ENCODE data around the gene CRAT. TPM values are rescaled to one million over a fixed set of nuclear protein-coding genes. Genes with fewer than 3 reads are reported as not detected.

Gene CRAT
- total RNA-seq, 2 experiments from 2014 or later, result 1.8 to 6.5 TPM

DNA sequence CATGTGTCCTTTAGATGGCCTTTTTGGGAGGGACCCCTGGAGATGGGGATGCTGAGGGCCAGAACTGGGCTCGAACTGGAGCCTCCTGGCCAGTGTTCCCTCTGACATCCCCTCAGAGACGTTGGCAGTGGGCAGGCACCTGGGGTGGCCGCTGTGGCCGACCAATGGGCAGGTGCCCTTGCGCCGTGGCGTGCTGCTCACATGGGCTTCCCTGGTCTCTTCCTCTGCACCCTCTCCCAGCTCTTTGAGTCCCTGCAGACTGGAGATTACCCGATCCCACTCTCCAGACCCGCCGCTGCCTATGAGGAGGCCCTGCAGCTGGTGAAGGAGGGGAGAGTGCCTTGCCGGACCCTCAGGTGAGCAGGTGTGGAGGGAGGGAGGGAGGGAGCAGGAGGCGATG, 49.6 kb downstream of the CRAT start:
- no peak for TF ChIP-seq EZH2phosphoT487 (IDR thresholded peaks at IDR 0.05; ENCODE audit: borderline replicate concordance, low read depth, low read length)

DNA sequence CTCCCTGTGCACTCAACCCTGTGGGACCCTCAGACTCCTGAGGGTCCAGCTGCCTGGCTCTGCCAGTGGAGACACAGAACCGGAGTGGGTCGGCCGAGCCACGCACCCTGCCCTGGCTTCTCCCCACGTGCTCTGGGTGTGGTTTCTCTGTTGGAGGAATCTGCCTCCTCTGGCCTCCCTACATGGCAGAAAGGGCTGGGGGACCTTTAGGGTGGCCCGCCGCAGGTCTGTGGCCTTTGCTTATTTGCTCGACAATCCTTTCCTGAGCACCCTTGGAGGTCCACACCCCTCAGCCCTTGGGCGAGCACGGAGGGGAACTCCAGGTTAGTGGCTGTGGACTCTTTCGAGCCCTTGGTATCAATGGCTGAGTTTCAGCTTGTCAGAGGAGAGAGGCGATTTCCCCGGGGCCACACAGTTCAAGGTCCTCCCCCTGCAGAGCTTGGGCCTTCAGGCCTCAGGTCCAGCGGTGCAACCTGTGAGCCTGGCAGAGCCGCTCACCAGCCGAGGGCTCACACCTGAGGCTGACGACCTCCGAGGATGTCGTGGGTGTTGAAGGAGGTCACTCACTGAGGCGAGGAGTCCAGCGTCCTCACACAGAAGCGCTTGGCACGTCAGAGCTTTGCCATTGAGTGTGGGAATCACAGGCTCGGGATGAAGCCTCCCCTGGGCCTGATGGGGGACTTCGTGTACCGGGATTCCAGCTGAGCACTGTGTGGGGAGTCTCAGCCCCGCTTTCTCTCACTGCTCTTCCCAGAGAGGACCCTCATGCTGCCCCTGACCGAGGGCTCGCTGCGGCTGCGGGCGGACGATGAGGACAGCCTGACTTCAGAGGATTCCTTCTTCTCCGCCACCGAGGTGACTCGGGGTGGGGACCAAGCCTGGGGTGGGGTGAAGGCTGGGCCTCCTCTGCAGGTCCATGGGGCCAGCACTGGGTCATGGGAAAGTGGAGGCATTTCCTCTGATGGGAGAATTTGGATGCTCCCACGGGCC, 50.5 kb downstream of the CRAT start:
- no peaks in the 10 kb centered on the region for H3K9me3 ChIP-seq (ENCODE audit: low read length)
- no peaks in the 10 kb centered on the region for H3K79me2 ChIP-seq (ENCODE audit: insufficient read depth, low read depth, low read length)
- TF ChIP-seq, protein P1, sequence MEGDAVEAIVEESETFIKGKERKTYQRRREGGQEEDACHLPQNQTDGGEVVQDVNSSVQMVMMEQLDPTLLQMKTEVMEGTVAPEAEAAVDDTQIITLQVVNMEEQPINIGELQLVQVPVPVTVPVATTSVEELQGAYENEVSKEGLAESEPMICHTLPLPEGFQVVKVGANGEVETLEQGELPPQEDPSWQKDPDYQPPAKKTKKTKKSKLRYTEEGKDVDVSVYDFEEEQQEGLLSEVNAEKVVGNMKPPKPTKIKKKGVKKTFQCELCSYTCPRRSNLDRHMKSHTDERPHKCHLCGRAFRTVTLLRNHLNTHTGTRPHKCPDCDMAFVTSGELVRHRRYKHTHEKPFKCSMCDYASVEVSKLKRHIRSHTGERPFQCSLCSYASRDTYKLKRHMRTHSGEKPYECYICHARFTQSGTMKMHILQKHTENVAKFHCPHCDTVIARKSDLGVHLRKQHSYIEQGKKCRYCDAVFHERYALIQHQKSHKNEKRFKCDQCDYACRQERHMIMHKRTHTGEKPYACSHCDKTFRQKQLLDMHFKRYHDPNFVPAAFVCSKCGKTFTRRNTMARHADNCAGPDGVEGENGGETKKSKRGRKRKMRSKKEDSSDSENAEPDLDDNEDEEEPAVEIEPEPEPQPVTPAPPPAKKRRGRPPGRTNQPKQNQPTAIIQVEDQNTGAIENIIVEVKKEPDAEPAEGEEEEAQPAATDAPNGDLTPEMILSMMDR (conservative IDR thresholded peaks at IDR 0.05; ENCODE audit: low read length), result no peak
- no peak for TF ChIP-seq EZH2phosphoT487 (IDR thresholded peaks at IDR 0.05; ENCODE audit: borderline replicate concordance, low read depth, low read length)
- intact Hi-C loops (cut with micrococcal nuclease; ENCODE audit: unreplicated experiment), result no loop called here
- POLR2A ChIA-PET, result no interaction called here
- H3K4me3 ChIP-seq (ENCODE audit: low read depth, low read length, poor library complexity, severe bottlenecking), result no peak overlapping the region
- no peaks in the 10 kb centered on the region for H4K20me1 ChIP-seq (ENCODE audit: insufficient read depth, low read length)
- H3K4me2 ChIP-seq (ENCODE audit: low read length), result no peak overlapping the region
- H3K36me3 ChIP-seq (ENCODE audit: insufficient read depth, low read length), result peaks cover 52% of the 10 kb centered on the region
- H2AFZ ChIP-seq (ENCODE audit: low read length), result no peak overlapping the region
- H3K27ac ChIP-seq (ENCODE audit: low read depth, low read length, poor library complexity, severe bottlenecking), result no peak overlapping the region
- BruUV-seq (replicated peaks), result no TSS peak
- no peaks in the 10 kb centered on the region for H3K4me1 ChIP-seq (ENCODE audit: insufficient read depth, low read length, poor library complexity, severe bottlenecking)
- CTCF ChIA-PET (ENCODE audit: unreplicated experiment), result no interaction called here
- H3K9me2 ChIP-seq (ENCODE audit: insufficient read depth, low read length), result no peaks in the 10 kb centered on the region
- DNase-seq (ENCODE audit: low spot score), result no peak

More for the DNA sequence above, 49.6 kb downstream of the CRAT start:
- Histone ChIP-seq H3K4me2 (ENCODE audit: low read length) (no peak overlapping the region), H3K4me1 (ENCODE audit: insufficient read depth, low read length, poor library complexity, severe bottlenecking) (no peaks in the 10 kb centered on the region), H3K9me3 (ENCODE audit: low read length) (no peaks in the 10 kb centered on the region), H3K9me2 (ENCODE audit: insufficient read depth, low read length) (no peaks in the 10 kb centered on the region), H4K20me1 (ENCODE audit: insufficient read depth, low read length) (no peaks in the 10 kb centered on the region), H3K4me3 (ENCODE audit: low read depth, low read length, poor library complexity, severe bottlenecking) (no peak overlapping the region), H3K36me3 (ENCODE audit: insufficient read depth, low read length) (peaks cover 57% of the 10 kb centered on the region), H3K79me2 (ENCODE audit: insufficient read depth, low read depth, low read length) (no peaks in the 10 kb centered on the region), H2AFZ (ENCODE audit: low read length) (no peak overlapping the region), H3K27ac (ENCODE audit: low read depth, low read length, poor library complexity, severe bottlenecking) (no peak overlapping the region)
- ChIA-PET CTCF (ENCODE audit: unreplicated experiment) (interaction anchor here (0.5 kb wide), 1 partner anchor 198 kb away, joined by 3 read pairs; no protein-coding TSS in a partner anchor), POLR2A (no interaction called here)
- intact Hi-C loops (cut with micrococcal nuclease; ENCODE audit: unreplicated experiment), result no loop called here
- DNase-seq (ENCODE audit: low spot score), result no peak
- BruUV-seq (replicated peaks), result no TSS peak

DNA sequence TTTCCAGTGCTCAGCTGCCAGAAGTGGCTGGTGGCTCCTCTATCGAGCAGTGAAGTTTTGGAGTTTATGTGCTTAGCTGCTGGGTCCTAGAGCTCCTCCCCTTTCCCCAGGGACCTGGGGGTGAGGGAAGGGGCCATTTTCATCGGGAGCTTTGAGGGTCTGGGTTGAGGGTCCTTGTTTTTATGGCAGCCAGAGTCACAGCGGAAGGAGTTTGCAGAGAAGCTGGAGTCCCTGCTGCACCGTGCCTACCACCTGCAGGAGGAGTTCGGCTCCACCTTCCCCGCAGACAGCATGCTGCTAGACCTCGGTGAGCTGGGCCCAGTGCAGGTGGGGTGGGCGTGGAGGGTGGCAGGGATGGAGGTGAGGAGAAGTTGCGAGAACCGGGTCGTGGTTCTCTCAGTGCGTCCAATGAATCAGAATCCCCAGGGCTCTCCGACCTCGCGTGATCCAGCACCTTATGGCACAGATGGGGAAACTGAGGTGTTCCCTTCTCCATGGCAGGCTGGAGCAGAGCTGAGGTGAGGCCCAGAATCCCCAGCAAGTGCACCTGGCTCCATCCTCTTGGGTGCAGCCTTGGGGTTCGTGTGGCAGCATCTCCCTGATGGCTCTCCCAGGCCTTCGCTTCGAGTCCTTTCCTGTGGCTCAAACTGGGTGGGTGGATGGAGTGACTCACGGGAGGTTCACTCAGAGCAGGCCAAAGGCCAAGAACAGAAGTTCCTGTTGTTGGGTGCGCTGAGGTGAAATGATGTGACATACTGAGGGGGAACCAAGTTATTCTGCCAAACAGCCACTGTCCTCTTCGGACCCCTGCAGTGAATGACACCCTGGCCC, 51.4 kb downstream of the CRAT start:
- POLR2A ChIA-PET, result no interaction called here
- Histone ChIP-seq H3K4me1 (ENCODE audit: insufficient read depth, low read length, poor library complexity, severe bottlenecking) (no peaks in the 10 kb centered on the region), H3K4me2 (ENCODE audit: low read length) (no peak overlapping the region), H3K9me2 (ENCODE audit: insufficient read depth, low read length) (no peaks in the 10 kb centered on the region), H3K27ac (ENCODE audit: low read depth, low read length, poor library complexity, severe bottlenecking) (no peak overlapping the region), H3K36me3 (ENCODE audit: insufficient read depth, low read length) (peaks cover 51% of the 10 kb centered on the region), H2AFZ (ENCODE audit: low read length) (no peak overlapping the region), H4K20me1 (ENCODE audit: insufficient read depth, low read length) (no peaks in the 10 kb centered on the region), H3K9me3 (ENCODE audit: low read length) (no peaks in the 10 kb centered on the region), H3K79me2 (ENCODE audit: insufficient read depth, low read depth, low read length) (no peaks in the 10 kb centered on the region), H3K4me3 (ENCODE audit: low read depth, low read length, poor library complexity, severe bottlenecking) (no peak overlapping the region)
- CTCF ChIA-PET (ENCODE audit: unreplicated experiment), result no interaction called here
- no TSS peak for BruUV-seq (replicated peaks)
- TF ChIP-seq EZH2phosphoT487 (IDR thresholded peaks at IDR 0.05; ENCODE audit: borderline replicate concordance, low read depth, low read length), result no peak
- TF ChIP-seq, protein P1 (conservative IDR thresholded peaks at IDR 0.05; ENCODE audit: low read length), result no peak
- intact Hi-C loops (cut with micrococcal nuclease; ENCODE audit: unreplicated experiment), result no loop called here
- DNase-seq (ENCODE audit: low spot score), result no peak

Data from OCI-LY7 (cell line).